HG03025 (cell line): ENCODE results near the gene ADCY3.
"Not testable (repeated sequence)": the region's sequence is repeated elsewhere in the genome, so short reads cannot be mapped to it uniquely, and the experiment has no call there.

Experiments
- ATAC-seq: cut with Tn5 transposase; IDR thresholded peaks from one replicate; pipeline ENCODE4 v1.9.1; 2021; ENCODE audit warnings: mild to moderate bottlenecking, moderate library complexity; ENCODE audit not compliant: unreplicated experiment, low FRiP score

The ADCY3 gene

GRCh38 chr2:24820598-24821432 lies 99.2 kb downstream of the ADCY3 start:
- ATAC-seq = no peak

GRCh38 chr2:24820175-24820513 lies 99.9 kb downstream of the ADCY3 start:
- ATAC-seq = no peak

- ATAC-seq = no peak
Observed at GRCh38 chr2:24819442-24820174, 100.4 kb downstream of the ADCY3 start.

- no peak for ATAC-seq
Observed at GRCh38 chr2:24818721-24819167, 101.3 kb downstream of the ADCY3 start.

GRCh38 chr2:24816884-24817283 lies 103.2 kb downstream of the ADCY3 start:
- no peak for ATAC-seq

DNA sequence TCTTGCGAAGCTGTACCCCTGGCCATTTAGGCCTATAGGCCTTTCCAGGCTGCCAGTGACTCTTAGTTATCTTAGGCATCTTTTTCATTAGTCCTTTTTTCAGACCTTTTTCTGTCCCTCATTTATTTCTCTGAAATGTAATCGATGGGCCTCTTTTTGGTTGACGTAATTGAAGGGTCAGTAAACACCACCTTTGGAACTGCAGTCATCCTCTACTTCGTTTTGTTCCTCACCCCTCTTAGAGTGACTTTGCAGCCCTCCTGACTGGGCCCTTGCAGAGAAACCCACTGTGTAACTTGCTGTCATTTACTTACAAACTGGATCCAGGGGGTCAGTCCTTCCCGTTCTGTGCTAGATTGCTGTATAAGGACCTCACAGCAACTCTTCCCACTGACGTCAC lies 103.6 kb downstream of the ADCY3 start:
- ATAC-seq = no peak

GRCh38 chr2:24815171-24815570 lies 104.9 kb downstream of the ADCY3 start:
- no peak for ATAC-seq

- no peak for ATAC-seq
Observed at GRCh38 chr2:24814516-24814915, 105.5 kb downstream of the ADCY3 start.

DNA sequence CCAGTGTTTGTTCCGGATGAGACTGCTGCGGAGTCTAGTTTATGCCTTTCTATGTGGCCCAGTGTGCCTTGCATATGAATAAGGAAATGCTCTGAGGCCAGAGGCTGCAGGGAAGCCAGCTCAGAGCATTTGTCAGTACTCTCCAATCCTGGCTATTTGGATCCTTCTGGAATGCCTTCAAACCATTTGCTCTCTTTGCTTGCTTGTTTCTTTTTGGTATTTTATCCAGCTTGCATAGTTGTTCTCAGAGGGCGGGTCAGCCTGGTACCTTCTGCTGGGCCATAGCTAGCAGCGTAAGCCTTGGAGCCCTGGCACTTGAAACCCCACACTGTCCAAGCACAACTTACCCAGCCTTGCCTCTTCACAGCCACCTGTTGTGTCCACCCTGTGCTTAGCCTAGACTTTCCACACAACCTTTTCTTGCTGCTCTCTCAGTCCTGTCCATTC lies 106.3 kb downstream of the ADCY3 start:
- ATAC-seq = no peak

DNA sequence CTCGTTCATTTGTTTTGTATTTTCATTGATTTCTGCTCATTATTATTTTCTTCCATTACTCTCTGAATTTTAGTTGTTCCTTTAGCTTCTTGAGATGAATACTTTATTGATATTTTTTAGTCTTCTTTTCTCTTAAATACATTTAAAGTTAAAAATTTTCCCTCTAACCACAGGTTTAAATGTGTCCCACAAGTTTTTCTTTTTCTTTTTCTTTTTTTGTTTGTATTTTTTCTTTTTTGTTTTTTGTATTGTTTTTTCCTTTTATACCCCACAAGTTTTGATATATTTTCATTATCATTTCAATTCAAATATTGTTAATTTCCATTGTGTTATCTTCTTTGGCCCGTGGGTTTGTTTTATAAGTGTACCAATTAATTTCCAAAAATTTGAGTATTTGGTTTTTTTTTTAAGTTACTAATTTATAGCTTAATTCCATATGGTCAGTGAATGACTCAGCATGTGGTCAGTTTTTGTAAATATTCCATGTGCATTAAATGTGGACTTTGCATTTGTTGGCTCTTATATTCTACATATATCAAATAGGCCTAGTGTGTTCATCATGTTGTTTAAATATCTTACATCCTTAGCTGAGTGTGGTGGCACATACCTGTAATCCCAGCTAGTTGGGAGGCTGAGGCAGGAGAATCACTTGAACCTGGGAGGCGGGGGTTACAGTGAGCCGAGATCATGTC lies 110.6 kb downstream of the ADCY3 start:
- no peak for ATAC-seq

DNA sequence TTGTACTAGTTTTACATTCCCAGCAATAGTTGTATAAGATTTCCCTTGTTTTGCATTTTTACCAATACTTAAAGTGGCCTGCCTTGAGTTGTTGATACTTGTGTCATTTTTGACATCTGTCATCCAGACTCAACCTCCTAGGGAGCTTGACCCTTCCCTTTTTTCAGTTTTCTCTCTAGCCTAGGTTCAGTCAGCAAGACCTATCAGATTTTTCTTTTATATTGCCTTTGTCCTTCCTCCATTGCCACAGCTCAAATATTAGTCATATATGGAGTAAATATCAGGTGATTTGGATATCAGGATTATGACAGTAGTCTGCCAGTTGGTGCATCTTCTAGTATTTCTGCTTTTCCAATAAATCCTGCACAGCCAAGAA lies 113.4 kb downstream of the ADCY3 start:
- ATAC-seq = no peak

DNA sequence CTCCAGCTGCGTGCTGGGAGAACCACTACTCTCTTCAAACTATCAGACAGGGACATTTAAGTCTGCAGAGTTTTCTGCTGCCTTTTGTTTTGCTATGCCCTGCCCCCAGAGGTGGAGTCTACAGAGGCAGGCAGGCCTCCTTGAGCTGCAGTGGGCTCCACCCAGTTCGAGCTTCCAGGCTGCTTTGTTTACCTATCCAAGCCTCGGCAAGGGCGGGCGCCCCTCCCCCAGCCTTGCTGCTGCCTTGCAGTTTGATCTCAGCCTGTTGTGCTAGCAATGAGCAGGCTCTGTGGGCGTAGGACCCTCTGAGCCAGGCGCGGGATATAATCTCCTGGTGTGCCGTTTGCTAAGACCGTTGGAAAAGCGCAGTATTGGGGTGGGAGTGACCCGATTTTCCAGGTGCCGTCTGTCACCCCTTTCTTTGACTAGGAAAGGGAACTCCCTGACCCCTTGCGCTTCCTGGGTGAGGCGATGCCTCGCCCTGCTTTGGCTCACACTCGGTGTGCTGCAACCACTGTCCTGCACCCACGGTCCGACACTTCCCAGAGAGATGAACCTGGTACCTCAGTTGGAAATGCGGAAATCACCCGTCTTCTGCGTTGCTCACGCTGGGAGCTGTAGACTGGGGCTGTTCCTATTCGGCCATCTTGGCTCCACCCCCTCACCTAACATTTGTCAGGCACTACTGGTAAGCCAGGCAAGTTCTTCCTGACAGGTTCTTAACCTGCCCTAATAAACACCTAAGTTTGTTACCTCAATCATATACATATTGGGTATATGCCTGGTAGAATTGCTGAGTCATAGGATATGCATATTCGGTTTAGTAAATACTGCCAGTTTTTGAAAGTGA lies 114.0 kb downstream of the ADCY3 start:
- ATAC-seq = not testable (repeated sequence)

DNA sequence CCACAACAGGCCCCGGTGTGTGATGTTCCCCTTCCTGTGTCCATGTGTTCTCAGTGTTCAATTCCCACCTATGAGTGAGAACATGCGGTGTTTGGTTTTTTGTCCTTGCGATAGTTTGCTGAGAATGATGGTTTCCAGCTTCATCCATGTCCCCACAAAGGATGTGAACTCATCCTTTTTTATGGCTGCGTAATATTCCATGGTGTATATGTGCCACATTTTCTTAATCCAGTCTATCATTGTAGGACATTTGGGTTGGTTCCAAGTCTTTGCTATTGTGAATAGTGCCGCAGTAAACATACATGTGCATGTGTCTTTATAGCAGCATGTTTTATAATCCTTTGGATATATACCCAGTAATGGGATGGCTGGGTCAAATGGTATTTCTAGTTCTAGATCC lies 119.5 kb downstream of the ADCY3 start:
- not testable (repeated sequence) for ATAC-seq

DNA sequence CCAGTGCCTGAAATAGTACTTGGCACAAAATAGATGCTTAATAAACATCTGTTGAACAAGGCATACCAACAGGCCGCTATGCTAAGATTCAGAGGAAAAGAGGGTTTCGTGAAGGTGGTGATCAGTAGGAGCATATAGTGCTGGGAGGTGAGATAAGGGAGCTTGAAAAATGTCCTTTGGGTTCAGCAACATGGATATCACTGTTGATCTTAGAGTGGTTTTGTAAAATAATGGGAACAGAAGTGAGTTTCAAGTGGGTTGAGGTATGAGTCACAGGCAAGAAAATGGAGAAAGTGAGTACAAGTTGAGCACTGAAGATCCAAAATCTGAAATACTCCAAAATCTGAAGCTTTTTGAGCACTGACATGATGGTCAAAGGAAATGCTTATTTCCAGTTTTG lies 122.4 kb downstream of the ADCY3 start:
- ATAC-seq = no peak

DNA sequence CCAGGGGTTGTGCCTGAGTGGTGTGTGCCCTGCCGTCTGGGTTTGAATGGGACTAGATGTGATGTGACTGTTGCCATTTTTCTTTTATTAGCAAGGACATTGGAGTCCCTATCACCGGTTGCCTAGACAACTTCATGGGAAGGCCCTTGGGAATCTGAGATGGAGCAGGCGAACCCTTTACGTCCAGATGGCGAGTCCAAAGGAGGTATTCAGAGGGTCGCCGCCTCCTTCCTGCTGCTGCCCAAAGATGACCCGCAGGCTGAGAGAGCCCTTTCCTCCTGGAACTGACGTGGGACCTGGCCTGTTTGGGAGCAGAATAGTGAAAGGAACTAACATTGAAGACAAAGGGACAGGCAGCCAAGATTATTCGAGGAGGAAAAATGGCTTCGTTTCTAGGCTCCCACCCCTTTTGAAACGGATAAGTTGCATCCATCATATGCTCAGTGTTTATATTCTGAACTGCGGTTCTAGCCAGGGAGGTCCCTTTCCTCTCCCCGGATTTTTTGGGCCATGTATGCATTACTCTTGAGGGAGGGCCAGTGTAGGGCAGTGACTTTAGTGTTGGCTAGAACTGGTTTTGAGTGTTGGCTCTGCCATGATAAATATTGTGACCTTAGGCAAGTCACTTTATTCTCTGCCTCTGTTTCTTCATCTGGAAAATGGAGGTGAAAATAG lies 126.1 kb downstream of the ADCY3 start:
- ATAC-seq = no peak

DNA sequence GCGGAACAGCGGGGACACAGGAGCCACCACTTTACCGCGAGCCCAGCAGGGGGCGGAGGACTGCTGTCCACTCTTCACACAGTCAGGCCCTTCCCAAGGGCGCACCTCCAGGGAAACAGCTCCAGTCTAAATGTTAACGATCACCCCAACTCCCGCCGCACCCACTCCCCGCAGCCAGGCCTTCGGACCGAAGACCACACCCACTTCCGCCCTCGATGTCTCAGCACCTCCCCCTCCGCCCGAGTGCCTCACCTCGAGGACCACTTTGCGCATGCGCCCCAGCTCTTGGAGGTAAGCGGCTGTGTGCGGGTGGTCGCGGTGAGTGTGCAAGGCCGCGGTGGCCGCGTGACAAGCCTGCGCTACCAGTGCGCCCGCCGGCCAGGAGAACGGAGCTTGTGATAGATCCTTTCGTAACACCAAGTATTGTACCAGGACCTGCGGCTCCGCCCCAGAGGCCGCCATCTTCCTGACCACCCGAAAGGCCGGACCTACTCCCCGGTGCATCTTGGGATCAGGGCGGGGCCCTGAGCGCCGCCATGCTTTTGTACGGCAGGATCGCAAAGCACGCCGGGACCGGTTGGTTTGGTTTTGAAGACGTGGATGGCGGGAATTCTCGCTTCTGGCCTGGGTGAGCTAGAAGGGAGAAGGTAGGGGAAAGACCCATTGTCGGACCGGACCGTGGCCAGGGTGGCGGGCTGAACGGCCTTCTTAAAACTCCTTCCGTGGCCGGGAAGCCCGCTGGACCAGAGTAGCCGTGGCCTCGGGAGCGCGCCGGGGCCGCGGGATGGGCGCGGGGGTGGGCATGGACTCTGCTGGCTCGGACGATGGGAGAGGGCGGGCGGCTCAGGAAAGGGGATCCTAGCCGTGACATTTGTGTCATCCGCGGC lies 126.9 kb downstream of the ADCY3 start, which contains the start of the genes CENPO and PTRHD1:
Gene CENPO, plus strand, starts transcription at position 552 of the 887 bp plus-strand sequence. CDS start 495 bp downstream, outside the sequence.
Gene PTRHD1, minus strand, starts transcription at position 518 of the 887 bp plus-strand sequence. Its CDS starts 14 bp downstream, at position 504.
- peak; percentile 87 for ATAC-seq

DNA sequence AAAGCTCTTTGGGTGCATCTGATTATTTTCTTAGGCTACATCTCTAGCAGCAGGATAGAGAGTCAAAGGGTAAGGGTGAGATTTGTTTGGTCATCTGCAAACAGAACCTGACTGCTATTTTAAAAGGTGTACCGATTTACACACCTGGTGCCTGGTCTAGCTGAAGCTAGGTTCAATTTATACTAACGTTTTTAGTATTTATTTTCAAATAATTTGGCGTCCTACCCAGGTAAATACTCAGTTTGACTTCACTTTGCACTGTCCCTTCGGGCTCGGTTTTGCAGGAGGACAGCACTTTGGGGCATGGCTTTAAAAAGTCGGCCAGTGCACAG lies 127.5 kb downstream of the ADCY3 start:
- peak; percentile 0 for ATAC-seq

DNA sequence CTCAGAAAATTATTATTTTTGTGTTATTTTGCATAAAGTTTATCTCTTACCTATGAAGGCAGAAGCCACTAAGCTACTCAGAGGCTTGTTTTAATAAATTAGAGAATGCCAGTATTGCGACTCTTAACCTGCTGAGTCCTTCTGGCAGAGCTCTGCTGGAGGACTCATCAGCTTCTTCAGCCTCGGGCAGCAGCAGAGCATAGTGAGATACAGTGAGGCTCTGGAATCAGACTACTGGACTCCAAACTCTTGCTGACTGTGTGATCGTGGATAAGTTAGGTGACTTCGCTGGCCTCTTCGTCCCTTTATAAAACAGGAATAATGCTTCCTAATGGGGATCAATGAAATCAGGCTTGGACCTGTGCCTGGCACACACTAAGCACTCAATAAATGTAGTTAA lies 128.6 kb downstream of the ADCY3 start:
- ATAC-seq = no peak

- ATAC-seq = no peak
Observed at GRCh38 chr2:24788816-24789215, 131.2 kb downstream of the ADCY3 start.
